GM12865 (cell line): Measurements from ENCODE around the gene TBC1D24.
"Not testable (repeated sequence)": the region's sequence is repeated elsewhere in the genome, so short reads cannot be mapped to it uniquely, and the experiment has no call there.

Experiments used
- DNase-seq: peaks from one replicate; pipeline ENCODE4 v3.0.0; 2010; ENCODE audit warnings: low read depth
- H3K4me3 ChIP-seq: 2 replicates; pipeline ENCODE4 v1.5.1; 2011; ENCODE audit warnings: mild to moderate bottlenecking, low read depth, low read length, control low read depth
- CTCF ChIP-seq: IDR thresholded peaks from 2 replicates; pipeline ENCODE4 v1.5.1; 2011; ENCODE audit warnings: low read length, control low read depth, low read depth, inconsistent platforms; ENCODE audit not compliant: insufficient read depth; ENCODE audit errors: missing control alignments

Gene TBC1D24

GRCh38 chr16:2539845-2540458 is 65.0 kb downstream of the TBC1D24 start:
- TF ChIP-seq CTCF = peak; percentile 43
- DNase-seq = peak; percentile 63
- H3K4me3 ChIP-seq = not testable (repeated sequence)

- not testable (repeated sequence) for H3K4me3 ChIP-seq, DNase-seq
These were observed 66.0 kb downstream of the TBC1D24 start for GRCh38 chr16:2540912-2541311.

- not testable (repeated sequence) for DNase-seq, H3K4me3 ChIP-seq
These were observed 66.5 kb downstream of the TBC1D24 start for GRCh38 chr16:2541409-2541808.

GRCh38 chr16:2543771-2544170 is 68.8 kb downstream of the TBC1D24 start:
- not testable (repeated sequence) for DNase-seq, H3K4me3 ChIP-seq

- not testable (repeated sequence) for DNase-seq, H3K4me3 ChIP-seq
These were observed 75.5 kb downstream of the TBC1D24 start for GRCh38 chr16:2550283-2550878.

GRCh38 chr16:2551420-2551889 is 76.5 kb downstream of the TBC1D24 start:
- H3K4me3 ChIP-seq, DNase-seq: not testable (repeated sequence)

- not testable (repeated sequence) for DNase-seq, H3K4me3 ChIP-seq
These were observed 79.9 kb downstream of the TBC1D24 start for GRCh38 chr16:2554709-2555425.
